Measurements from ENCODE around the gene PCSK7. TPM values are rescaled to one million over a fixed set of nuclear protein-coding genes. Genes with fewer than 3 reads are reported as not detected.

PCSK7 gene
- total and polyA plus RNA-seq, 2 donors (not counting 3 experiments of a cell fraction or from before 2014, with no cell fraction given): 40.8 to 72.7 TPM

DNA sequence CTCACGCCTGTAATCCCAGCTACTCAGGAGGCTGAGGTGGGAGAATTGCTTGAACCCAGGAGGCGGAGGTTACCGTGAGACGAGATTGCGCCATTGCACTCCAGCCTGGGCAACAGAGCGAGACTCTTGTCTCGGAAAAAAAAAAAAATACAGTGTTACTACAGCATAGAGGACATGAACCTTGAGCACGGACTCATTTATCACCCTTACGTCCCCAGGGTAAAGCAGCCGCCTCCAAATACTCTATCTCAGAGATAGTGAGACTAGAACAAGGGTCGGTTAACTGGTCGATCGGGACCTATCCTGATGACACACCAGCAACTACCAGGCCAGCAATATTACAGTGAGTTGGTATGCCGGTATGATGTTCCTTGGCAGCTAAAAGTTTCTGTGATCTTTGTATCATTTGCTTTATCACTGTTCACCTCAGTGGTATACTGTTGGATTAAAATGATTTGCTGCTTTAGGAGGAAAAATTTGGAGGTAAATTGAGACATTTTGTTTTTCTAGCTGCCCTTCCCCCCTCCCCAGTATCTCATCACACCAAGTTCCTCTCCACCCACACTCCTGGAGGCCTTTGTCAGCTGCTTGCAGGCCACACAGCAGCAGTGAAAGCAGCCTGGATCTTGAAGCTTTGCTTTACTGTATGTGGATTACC, 60.3 kb downstream of the PCSK7 start:
- peak; percentile 15 for FAIRE-seq
- H4K20me1 ChIP-seq (replicated peaks; ENCODE audit: control insufficient read depth, extremely low read depth, insufficient read depth, low read length): no peaks in the 10 kb centered on the region
- BruUV-seq (replicated peaks): no TSS peak
- H3K9me3 ChIP-seq (replicated peaks; ENCODE audit: control insufficient read depth, insufficient read depth, low read length): no peaks in the 10 kb centered on the region
- no peak for TF ChIP-seq GATA2 (IDR thresholded peaks at IDR 0.05; ENCODE audit: insufficient read depth, insufficient read length, low read depth, low read length)
- TF ChIP-seq POLR2AphosphoS5 (IDR thresholded peaks at IDR 0.05; ENCODE audit: insufficient read depth, low read depth, low read length): no peak
- TF ChIP-seq, protein P1, sequence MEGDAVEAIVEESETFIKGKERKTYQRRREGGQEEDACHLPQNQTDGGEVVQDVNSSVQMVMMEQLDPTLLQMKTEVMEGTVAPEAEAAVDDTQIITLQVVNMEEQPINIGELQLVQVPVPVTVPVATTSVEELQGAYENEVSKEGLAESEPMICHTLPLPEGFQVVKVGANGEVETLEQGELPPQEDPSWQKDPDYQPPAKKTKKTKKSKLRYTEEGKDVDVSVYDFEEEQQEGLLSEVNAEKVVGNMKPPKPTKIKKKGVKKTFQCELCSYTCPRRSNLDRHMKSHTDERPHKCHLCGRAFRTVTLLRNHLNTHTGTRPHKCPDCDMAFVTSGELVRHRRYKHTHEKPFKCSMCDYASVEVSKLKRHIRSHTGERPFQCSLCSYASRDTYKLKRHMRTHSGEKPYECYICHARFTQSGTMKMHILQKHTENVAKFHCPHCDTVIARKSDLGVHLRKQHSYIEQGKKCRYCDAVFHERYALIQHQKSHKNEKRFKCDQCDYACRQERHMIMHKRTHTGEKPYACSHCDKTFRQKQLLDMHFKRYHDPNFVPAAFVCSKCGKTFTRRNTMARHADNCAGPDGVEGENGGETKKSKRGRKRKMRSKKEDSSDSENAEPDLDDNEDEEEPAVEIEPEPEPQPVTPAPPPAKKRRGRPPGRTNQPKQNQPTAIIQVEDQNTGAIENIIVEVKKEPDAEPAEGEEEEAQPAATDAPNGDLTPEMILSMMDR (IDR thresholded peaks at IDR 0.05; ENCODE audit: extremely low read depth in 1 of 2, insufficient read depth in 1 of 2, low read depth in 1 of 2, low read length in 2 of 2): no peak
- no peak for TF ChIP-seq EZH2 (IDR thresholded peaks at IDR 0.05; ENCODE audit: borderline replicate concordance, low read depth, low read length, severe bottlenecking)
- no peak for TF ChIP-seq MYC (IDR thresholded peaks at IDR 0.05; ENCODE audit: low read depth, low read length)
- no peak for TF ChIP-seq FOS (IDR thresholded peaks at IDR 0.05; ENCODE audit: borderline replicate concordance, insufficient read depth, low read length)
- TF ChIP-seq, protein P2, sequence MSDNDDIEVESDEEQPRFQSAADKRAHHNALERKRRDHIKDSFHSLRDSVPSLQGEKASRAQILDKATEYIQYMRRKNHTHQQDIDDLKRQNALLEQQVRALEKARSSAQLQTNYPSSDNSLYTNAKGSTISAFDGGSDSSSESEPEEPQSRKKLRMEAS (IDR thresholded peaks at IDR 0.05; ENCODE audit: insufficient read depth, insufficient read length): no peak
- no peak for TF ChIP-seq JUN (IDR thresholded peaks at IDR 0.05; ENCODE audit: borderline replicate concordance, insufficient read depth, insufficient read length, low read depth)
- TF ChIP-seq POLR2A (IDR thresholded peaks at IDR 0.05; ENCODE audit: low read depth, low read length): no peak
- no peaks in the 10 kb centered on the region for H3K79me2 ChIP-seq (ENCODE audit: control insufficient read depth, insufficient read depth, low read length)
- ChIA-PET CTCF (interaction anchor here (1.0 to 3.4 kb wide), 6 partner anchors 10 to 60 kb away, joined by 3 to 15 read pairs (median 8); partner anchors contain the start of genes PAFAH1B2 and PCSK7), POLR2A (interaction anchor here (0.6 kb wide), 1 partner anchor 32 kb away, joined by 7 read pairs; no protein-coding TSS in a partner anchor)
- H3K36me3 ChIP-seq (ENCODE audit: control insufficient read depth in 2 of 2, extremely low read depth in 1 of 2, insufficient read depth in 2 of 2, low read length in 2 of 2): peaks cover 9 to 16% of the 10 kb centered on the region in 2 experiments
- intact Hi-C loops (cut with micrococcal nuclease) (no loop called here), dilution Hi-C loops (cut with MboI; ENCODE audit: extremely low pct_ligation_motif_present, low sequenced_read_pairs) (no loop called here)
- H3K4me1 ChIP-seq (ENCODE audit: control insufficient read depth, extremely low read depth, insufficient read depth, low read length): peaks cover 14% of the 10 kb centered on the region
- H3K27me3 ChIP-seq (ENCODE audit: control insufficient read depth in 2 of 2, insufficient read depth in 2 of 2, low read length in 2 of 2): no peaks in the 10 kb centered on the region
- no peak for DNase-seq (ENCODE audit: low read depth, low spot score)
- no peak overlapping the region for H2AFZ ChIP-seq (ENCODE audit: low read depth, low read length)
- H3K9me1 ChIP-seq (replicated peaks; ENCODE audit: control insufficient read depth, extremely low read depth, insufficient read depth, low read length): no peaks in the 10 kb centered on the region
- no peak overlapping the region for H3K9ac ChIP-seq (replicated peaks; ENCODE audit: extremely low read depth, insufficient read depth, low read length)
- no peak overlapping the region for H3K4me3 ChIP-seq (replicated peaks in 1 of 3; ENCODE audit: insufficient read depth in 1 of 3, low read depth in 1 of 3, low read length in 3 of 3)
- H3K27ac ChIP-seq (ENCODE audit: insufficient read depth, low read depth, low read length): no peak overlapping the region
- H3K4me2 ChIP-seq (ENCODE audit: insufficient read depth, low read length): no peak overlapping the region
